Neural cell (in vitro differentiated cells): Measurements from ENCODE around the gene PIP4K2A. TPM values are rescaled to one million over a fixed set of nuclear protein-coding genes. Genes with fewer than 3 reads are reported as not detected.

Source experiments
- H2AFZ ChIP-seq: fragments of 200-600, 300-800 bp; sonication (generic), shearing (Covaris generic); 2 replicates; pipeline ENCODE4 v1.6.0; 2014; ENCODE audit warnings: low read depth, mild to moderate bottlenecking, antibody characterized with exemption, low read length, moderate library complexity
- H3F3A ChIP-seq: fragments of 200-600 bp; shearing (Covaris generic); 2 replicates; pipeline ENCODE4 v1.6.1; 2016; ENCODE audit warnings: mild to moderate bottlenecking, moderate library complexity, mixed read lengths, antibody characterized with exemption, low read length; ENCODE audit not compliant: insufficient read depth, poor library complexity, severe bottlenecking
- H3K27ac ChIP-seq: fragments of 200-600, 300-800 bp; sonication (generic), shearing (Covaris generic); 2 replicates; pipeline ENCODE4 v1.5.1; 2014; ENCODE audit warnings: mild to moderate bottlenecking, low read length, moderate library complexity
- H3K27me3 ChIP-seq: fragments of 300-800, 200-600 bp; sonication (generic), shearing (Covaris generic); 2 replicates; pipeline ENCODE4 v1.6.0; 2014; ENCODE audit warnings: mild to moderate bottlenecking, low read depth, low read length, moderate library complexity; ENCODE audit not compliant: insufficient read depth
- H3K36me3 ChIP-seq: fragments of 300-800, 200-600 bp; sonication (generic), shearing (Covaris generic); 2 replicates; pipeline ENCODE4 v1.5.1; 2014; ENCODE audit warnings: mild to moderate bottlenecking, antibody characterized with exemption, low read length, moderate library complexity; ENCODE audit not compliant: insufficient read depth
- H3K4me2 ChIP-seq: fragments of 300-800, 200-600 bp; sonication (generic), shearing (Covaris generic); 2 replicates; pipeline ENCODE4 v1.6.0; 2014; ENCODE audit warnings: mild to moderate bottlenecking, low read length
- H3K4me3 ChIP-seq: fragments of 300-800, 200-600 bp; sonication (generic), shearing (Covaris generic); 2 replicates; pipeline ENCODE4 v1.5.1; 2014; ENCODE audit warnings: mild to moderate bottlenecking, low read length, moderate library complexity
- H3K79me2 ChIP-seq: fragments of 200-600 bp; shearing (Covaris generic); replicated peaks from 2 replicates; pipeline ENCODE4 v1.6.0; 2014; ENCODE audit warnings: mild to moderate bottlenecking, low read length, moderate library complexity; ENCODE audit not compliant: insufficient read depth
- H3K9ac ChIP-seq: fragments of 300-800, 200-600 bp; sonication (generic), shearing (Covaris generic); 2 replicates; pipeline ENCODE4 v1.6.1; 2016; ENCODE audit warnings: mild to moderate bottlenecking, low read length, mixed read lengths
- H3K9me2 ChIP-seq: fragments of 200-600 bp; shearing (Covaris generic); 2 replicates; pipeline ENCODE4 v1.6.1; 2016; ENCODE audit warnings: mild to moderate bottlenecking, low read length, mixed read lengths; ENCODE audit not compliant: insufficient read depth
- H3K9me3 ChIP-seq: fragments of 200-600, 300-800 bp; sonication (generic), shearing (Covaris generic); 2 replicates; pipeline ENCODE4 v1.6.1; 2016; ENCODE audit warnings: mild to moderate bottlenecking, mixed run types, low read length, moderate library complexity, mixed read lengths
- H4K20me1 ChIP-seq: fragments of 200-600 bp; shearing (Covaris generic); 2 replicates; pipeline ENCODE4 v1.6.1; 2016; ENCODE audit warnings: mild to moderate bottlenecking, mixed run types; ENCODE audit not compliant: insufficient read depth
- CTCF ChIP-seq: fragments of 450-650 bp; IDR thresholded peaks from 2 replicates; pipeline ENCODE4 v1.5.1; 2014; ENCODE audit warnings: antibody characterized with exemption, mild to moderate bottlenecking, moderate library complexity; ENCODE audit not compliant: poor library complexity, severe bottlenecking
- EP300 ChIP-seq: fragments of 450-650 bp; conservative IDR thresholded peaks from 2 replicates; pipeline ENCODE4 v1.6.1; 2014; ENCODE audit warnings: antibody characterized with exemption, mild to moderate bottlenecking, moderate library complexity; ENCODE audit not compliant: poor library complexity, severe bottlenecking
- EZH2 ChIP-seq: fragments of 200-600, 300-800 bp; shearing (Covaris generic), sonication (generic); IDR thresholded peaks from 2 replicates; pipeline ENCODE4 v1.6.1; 2014; ENCODE audit warnings: antibody characterized with exemption, low read length, borderline replicate concordance, mild to moderate bottlenecking; ENCODE audit not compliant: insufficient read depth, poor library complexity, severe bottlenecking
- MXI1 ChIP-seq: fragments of 450-650 bp; conservative IDR thresholded peaks from 2 replicates; pipeline ENCODE4 v1.6.1; 2014; ENCODE audit warnings: antibody characterized with exemption, mild to moderate bottlenecking; ENCODE audit not compliant: poor library complexity, severe bottlenecking
- POLR2AphosphoS5 ChIP-seq: IDR thresholded peaks from 2 replicates; pipeline ENCODE4 v1.6.1; 2012
- RAD21 ChIP-seq: fragments of 450-650 bp; conservative IDR thresholded peaks from 2 replicates; pipeline ENCODE4 v1.6.1; 2014; ENCODE audit warnings: antibody characterized with exemption, mild to moderate bottlenecking, moderate library complexity
- REST ChIP-seq: IDR thresholded peaks from 2 replicates; pipeline ENCODE4 v1.6.1; 2012; ENCODE audit warnings: borderline replicate concordance
- SMC3 ChIP-seq: fragments of 450-650 bp; conservative IDR thresholded peaks from 2 replicates; pipeline ENCODE4 v1.6.1; 2014; ENCODE audit warnings: antibody characterized with exemption, mild to moderate bottlenecking, moderate library complexity; ENCODE audit not compliant: poor library complexity
- TAF1 ChIP-seq: IDR thresholded peaks from 2 replicates; pipeline ENCODE4 v1.6.1; 2012; ENCODE audit warnings: low read depth
- polyA plus RNA-seq: library from polyadenylated mRNA; depleted of rRNA; stranded (reverse); fragments of >200 nt; gene quantifications from 2 replicates; pipeline ENCODE4 v1.2.3, GENCODE V29; 2014

The PIP4K2A gene
- polyA plus RNA-seq, 1 donor from 2014 or later: 12.6 TPM

GRCh38 chr10:22489975-22490374, 224.4 kb downstream of the PIP4K2A start:
- no peaks in the 10 kb centered on the region for H3K9me2 ChIP-seq
- H3K9me3 ChIP-seq: no peaks in the 10 kb centered on the region
- no peak overlapping the region for H3K4me2 ChIP-seq
- no peaks in the 10 kb centered on the region for H3K27me3 ChIP-seq
- H3K36me3 ChIP-seq: no peaks in the 10 kb centered on the region
- no peak overlapping the region for H3K27ac ChIP-seq
- no peak overlapping the region for H3K4me3 ChIP-seq
- no peaks in the 10 kb centered on the region for H3F3A ChIP-seq
- no peak overlapping the region for H3K9ac ChIP-seq
- no peaks in the 10 kb centered on the region for H4K20me1 ChIP-seq
- H2AFZ ChIP-seq: no peak overlapping the region
- no peak for TF ChIP-seq SMC3
- no peak for TF ChIP-seq MXI1
- no peak for TF ChIP-seq EZH2
- TF ChIP-seq CTCF: no peak
- TF ChIP-seq TAF1: no peak
- TF ChIP-seq POLR2AphosphoS5: no peak
- no peak for TF ChIP-seq EP300
- H3K79me2 ChIP-seq: no peaks in the 10 kb centered on the region

GRCh38 chr10:22489467-22489866, 224.9 kb downstream of the PIP4K2A start:
- H2AFZ ChIP-seq: no peak overlapping the region
- no peaks in the 10 kb centered on the region for H3K9me2 ChIP-seq
- no peak for TF ChIP-seq TAF1
- no peak for TF ChIP-seq REST
- no peak for TF ChIP-seq RAD21
- TF ChIP-seq CTCF: no peak
- no peak for TF ChIP-seq MXI1
- TF ChIP-seq EP300: no peak
- TF ChIP-seq POLR2AphosphoS5: no peak
- TF ChIP-seq SMC3: no peak
- no peak for TF ChIP-seq EZH2
- no peak overlapping the region for H3K4me2 ChIP-seq
- no peaks in the 10 kb centered on the region for H3K36me3 ChIP-seq
- H3K9ac ChIP-seq: no peak overlapping the region
- H3K27me3 ChIP-seq: no peaks in the 10 kb centered on the region
- no peaks in the 10 kb centered on the region for H3K9me3 ChIP-seq
- H3K27ac ChIP-seq: no peak overlapping the region
- H3F3A ChIP-seq: no peaks in the 10 kb centered on the region
- H3K4me3 ChIP-seq: no peak overlapping the region
- no peaks in the 10 kb centered on the region for H3K79me2 ChIP-seq
- no peaks in the 10 kb centered on the region for H4K20me1 ChIP-seq
